ENCODE results near the gene EBI3.
"Not testable (repeated sequence)": the region's sequence is repeated elsewhere in the genome, so short reads cannot be mapped to it uniquely, and the experiment has no call there.

- TF ChIP-seq CTCF (IDR thresholded peaks at IDR 0.05); POLR2A (IDR thresholded peaks at IDR 0.05); POLR2AphosphoS5 (IDR thresholded peaks at IDR 0.05; ENCODE audit: insufficient read depth in 1 of 2, low read depth in 1 of 2): not testable (repeated sequence)
These were observed 2.2 kb downstream of the EBI3 start for GRCh38 chr19:4231521-4231920.

Data from vagina (tissue), 2 donors.